K562 (cell line): Measurements from ENCODE around the gene WDR5B. TPM values are rescaled to one million over a fixed set of nuclear protein-coding genes. Genes with fewer than 3 reads are reported as not detected.

ENCODE experiments used
- ATF1 ChIP-seq, 2 experiments: fragments of 450-650 bp in 1 of 2; IDR thresholded peaks; 2 replicates each; pipeline ENCODE4 v1.6.1; 2016; ENCODE audit warnings: missing compliant biosample characterization in 1 of 2, missing genetic modification characterization in 1 of 2
- CHD1 ChIP-seq: fragments of 200-600 bp; sonication (generic); IDR thresholded peaks from one replicate; pipeline ENCODE4 v1.6.1; 2012; ENCODE audit warnings: mild to moderate bottlenecking, moderate library complexity, low read length, inconsistent platforms
- CXXC5 ChIP-seq: fragments of 250-450 bp; sonication (Bioruptor Pico); IDR thresholded peaks from 2 replicates; pipeline ENCODE4 v1.8.0; 2022; ENCODE audit warnings: inconsistent platforms, mild to moderate bottlenecking, moderate library complexity
- E4F1 ChIP-seq: fragments of 250-450 bp; sonication (Bioruptor Pico); IDR thresholded peaks from 2 replicates; pipeline ENCODE4 v1.5.0; 2021; ENCODE audit warnings: mild to moderate bottlenecking, borderline replicate concordance
- FOXK1 ChIP-seq: sonication (generic); formaldehyde crosslinking; IDR thresholded peaks from 2 replicates; pipeline ENCODE4 v1.8.0; 2022; ENCODE audit warnings: missing genetic modification reagents, mild to moderate bottlenecking, borderline replicate concordance
- ID3 ChIP-seq, 2 experiments: fragments of 250-450 bp in 1 of 2; fragments of 450-650 bp in 1 of 2; sonication (Bioruptor Pico) in 1 of 2; IDR thresholded peaks; 2 replicates each; pipeline versions ENCODE4 v1.6.1 to v1.8.0; 2016 to 2021; ENCODE audit warnings: mild to moderate bottlenecking in 2 of 2, moderate library complexity in 2 of 2, missing compliant biosample characterization in 1 of 2, missing genetic modification characterization in 1 of 2
- PHF20 ChIP-seq: fragments of 450-650 bp; IDR thresholded peaks from 2 replicates; pipeline ENCODE4 v1.6.1; 2018; ENCODE audit not compliant: partially characterized antibody
- RNF2 ChIP-seq: sonication (generic); IDR thresholded peaks from 2 replicates; pipeline ENCODE4 v1.6.1; 2016
- ZNF586 ChIP-seq: fragments of 450-650 bp; formaldehyde crosslinking; conservative IDR thresholded peaks from 2 replicates; pipeline ENCODE4 v1.4.0; 2020; ENCODE audit warnings: mild to moderate bottlenecking, moderate library complexity
- polyA plus RNA-seq, 8 experiments: library from polyadenylated mRNA; depleted of rRNA in 4 of 8; stranded (reverse) in 5 of 8; unstranded in 3 of 8; fragments of >200 nt; fragmentation: Nextera tagmentation in 2 of 8; fragmentation: Illumina TruSeq in 1 of 8; extraction: Ambion mirVana in 2 of 8; extraction: Trizol in 1 of 8; gene quantifications; 2 replicates each; pipeline versions ENCODE4 v1.2.1 to v1.2.3, GENCODE V29; 2011 to 2014; ENCODE audit warnings: inconsistent platforms in 1 of 8, missing spikeins in 1 of 8
- total RNA-seq, 7 experiments: library from RNA; depleted of rRNA in 6 of 7; stranded (reverse); fragments of >200 nt in 6 of 7; fragmentation: Illumina TruSeq in 2 of 7; extraction: Trizol in 2 of 7; gene quantifications; 2 replicates each; pipeline versions ENCODE4 v1.2.1 to v1.2.3, GENCODE V29; 2011 to 2021; ENCODE audit warnings: low replicate concordance in 1 of 7

WDR5B gene
- total and polyA plus RNA-seq, 9 of the 15 experiments (the other 6 are each of a cell fraction or from before 2014, with no cell fraction given), result 2.8 to 10.1 (median 4.2) TPM

GRCh38 chr3:122456074-122456473 is 40.2 kb upstream of the WDR5B start (continued):
- no peak for TF ChIP-seq E4F1 (CRISPR knock-in tag)
- no peak for TF ChIP-seq PHF20
- TF ChIP-seq ATF1 (CRISPR knock-in tag; IDR thresholded peaks at IDR 0.05), result no peak
- no peak for TF ChIP-seq ATF1 (tag; IDR thresholded peaks at IDR 0.05)
- no peak for TF ChIP-seq ZNF586 (CRISPR knock-in tag)
- no peak for TF ChIP-seq FOXK1
- TF ChIP-seq RNF2, result no peak
- TF ChIP-seq CHD1, result no peak
- no peak for TF ChIP-seq CXXC5 (CRISPR knock-in tag)
- TF ChIP-seq ID3 (CRISPR knock-in tag; IDR thresholded peaks at IDR 0.05), result no peak
- no peak for TF ChIP-seq ID3 (tag; IDR thresholded peaks at IDR 0.05)
- TF ChIP-seq, all 486 proteins: peak for 0
